Astrocyte of the spinal cord (primary cell): Measurements from ENCODE around the gene SFMBT1.

Source experiments
- DNase-seq: peaks from one replicate; pipeline ENCODE4 v3.0.0; 2011; ENCODE audit warnings: low read depth, low spot score
- H3K4me3 ChIP-seq: 2 replicates; pipeline ENCODE4 v1.5.1; 2011; ENCODE audit warnings: low read depth, mild to moderate bottlenecking, low read length, moderate library complexity
- in situ Hi-C: cut with HindIII; loops from 2 replicates; pipeline ENCODE4 v1.10.0; 2017; ENCODE audit warnings: low sequenced_read_pairs
- TF ChIP-seq, protein P1 (sequence below): IDR thresholded peaks from 2 replicates; pipeline ENCODE4 v1.5.1; 2012; ENCODE audit warnings: low read depth, mild to moderate bottlenecking, low read length, inconsistent platforms

SFMBT1 gene

DNA sequence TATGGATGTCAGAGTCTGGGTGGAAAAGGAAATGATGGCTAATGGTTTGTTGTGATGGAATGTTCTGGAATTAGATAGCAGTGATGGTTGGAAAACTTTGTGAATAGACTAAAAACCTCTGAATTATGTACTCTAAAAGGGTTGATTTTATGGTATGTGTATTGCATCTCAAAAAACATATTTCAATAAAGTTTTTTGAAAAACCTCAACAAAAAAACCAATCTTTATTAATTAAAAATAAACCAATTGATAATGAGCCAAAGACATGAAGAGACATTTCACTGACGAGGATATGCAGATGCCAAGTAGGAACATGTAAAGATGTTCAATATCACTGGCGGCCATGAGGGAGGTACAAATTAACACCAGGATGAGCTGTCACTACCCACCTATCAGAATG is 78.5 kb downstream of the SFMBT1 start:
- no peak for DNase-seq
- in situ Hi-C loops, result no loop called here
- TF ChIP-seq, protein P1, sequence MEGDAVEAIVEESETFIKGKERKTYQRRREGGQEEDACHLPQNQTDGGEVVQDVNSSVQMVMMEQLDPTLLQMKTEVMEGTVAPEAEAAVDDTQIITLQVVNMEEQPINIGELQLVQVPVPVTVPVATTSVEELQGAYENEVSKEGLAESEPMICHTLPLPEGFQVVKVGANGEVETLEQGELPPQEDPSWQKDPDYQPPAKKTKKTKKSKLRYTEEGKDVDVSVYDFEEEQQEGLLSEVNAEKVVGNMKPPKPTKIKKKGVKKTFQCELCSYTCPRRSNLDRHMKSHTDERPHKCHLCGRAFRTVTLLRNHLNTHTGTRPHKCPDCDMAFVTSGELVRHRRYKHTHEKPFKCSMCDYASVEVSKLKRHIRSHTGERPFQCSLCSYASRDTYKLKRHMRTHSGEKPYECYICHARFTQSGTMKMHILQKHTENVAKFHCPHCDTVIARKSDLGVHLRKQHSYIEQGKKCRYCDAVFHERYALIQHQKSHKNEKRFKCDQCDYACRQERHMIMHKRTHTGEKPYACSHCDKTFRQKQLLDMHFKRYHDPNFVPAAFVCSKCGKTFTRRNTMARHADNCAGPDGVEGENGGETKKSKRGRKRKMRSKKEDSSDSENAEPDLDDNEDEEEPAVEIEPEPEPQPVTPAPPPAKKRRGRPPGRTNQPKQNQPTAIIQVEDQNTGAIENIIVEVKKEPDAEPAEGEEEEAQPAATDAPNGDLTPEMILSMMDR, result no peak
- H3K4me3 ChIP-seq, result no peak overlapping the region

DNA sequence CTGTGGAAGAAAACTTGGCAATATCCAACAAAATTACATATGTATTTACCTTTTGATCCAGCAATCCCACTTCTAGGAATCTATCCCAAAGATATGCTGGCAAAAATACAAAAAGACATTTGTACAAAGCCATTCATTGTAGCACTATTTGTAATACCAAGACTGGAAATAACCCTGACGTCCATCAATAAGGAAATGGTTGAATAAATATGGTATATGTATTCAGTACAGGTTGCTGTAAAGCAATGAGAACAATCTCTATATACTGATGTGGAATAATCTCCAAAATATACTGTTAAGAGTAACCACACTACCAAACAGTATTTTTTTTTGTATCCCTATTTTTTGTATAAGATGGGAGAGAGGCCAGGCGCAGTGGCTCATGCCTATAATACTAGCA is 83.7 kb downstream of the SFMBT1 start:
- in situ Hi-C loops, result no loop called here
- TF ChIP-seq, protein P1, result no peak
- no peak for DNase-seq
- H3K4me3 ChIP-seq, result no peak overlapping the region

DNA sequence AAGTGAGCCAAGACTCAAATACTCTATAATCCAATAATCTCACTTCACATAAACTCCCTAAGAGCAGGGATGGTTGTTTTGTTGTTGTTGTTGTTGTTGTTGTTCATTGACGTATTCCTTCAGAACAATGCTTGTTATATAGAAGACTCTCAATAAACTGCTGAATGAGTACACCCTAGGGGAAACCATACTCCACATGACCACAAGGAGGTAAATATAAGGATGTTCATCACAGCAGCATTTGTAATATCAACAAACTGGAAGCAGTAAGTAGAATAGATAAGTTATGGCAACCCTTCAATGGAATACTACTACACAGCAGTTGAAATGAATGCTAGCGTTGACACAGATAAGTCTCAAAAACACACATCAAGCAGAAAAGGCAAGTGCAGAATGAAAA is 86.1 kb downstream of the SFMBT1 start:
- no peak overlapping the region for H3K4me3 ChIP-seq
- in situ Hi-C loops, result no loop called here
- no peak for DNase-seq
- TF ChIP-seq, protein P1, result no peak

DNA sequence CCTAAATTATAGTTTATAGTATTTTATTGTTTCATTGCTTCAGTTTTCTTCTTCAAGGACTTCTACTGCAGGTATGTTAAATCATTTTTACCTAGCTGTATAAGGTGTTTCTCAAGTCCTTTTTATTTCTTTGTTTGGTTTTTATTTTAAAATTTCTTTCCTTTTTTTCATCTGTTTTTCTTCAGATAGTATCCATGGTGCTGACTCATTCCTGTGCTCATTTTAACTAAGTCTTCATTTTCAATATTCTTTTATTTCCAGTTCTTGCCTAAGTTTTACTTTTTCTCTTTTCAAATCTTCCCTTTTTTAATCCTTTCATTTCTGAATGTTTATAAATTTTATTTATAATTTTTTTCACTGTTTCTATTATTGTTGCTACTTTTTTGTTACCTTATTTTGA is 106.3 kb downstream of the SFMBT1 start:
- H3K4me3 ChIP-seq, result no peak overlapping the region
- in situ Hi-C loops, result no loop called here
- no peak for DNase-seq
- TF ChIP-seq, protein P1, result no peak

DNA sequence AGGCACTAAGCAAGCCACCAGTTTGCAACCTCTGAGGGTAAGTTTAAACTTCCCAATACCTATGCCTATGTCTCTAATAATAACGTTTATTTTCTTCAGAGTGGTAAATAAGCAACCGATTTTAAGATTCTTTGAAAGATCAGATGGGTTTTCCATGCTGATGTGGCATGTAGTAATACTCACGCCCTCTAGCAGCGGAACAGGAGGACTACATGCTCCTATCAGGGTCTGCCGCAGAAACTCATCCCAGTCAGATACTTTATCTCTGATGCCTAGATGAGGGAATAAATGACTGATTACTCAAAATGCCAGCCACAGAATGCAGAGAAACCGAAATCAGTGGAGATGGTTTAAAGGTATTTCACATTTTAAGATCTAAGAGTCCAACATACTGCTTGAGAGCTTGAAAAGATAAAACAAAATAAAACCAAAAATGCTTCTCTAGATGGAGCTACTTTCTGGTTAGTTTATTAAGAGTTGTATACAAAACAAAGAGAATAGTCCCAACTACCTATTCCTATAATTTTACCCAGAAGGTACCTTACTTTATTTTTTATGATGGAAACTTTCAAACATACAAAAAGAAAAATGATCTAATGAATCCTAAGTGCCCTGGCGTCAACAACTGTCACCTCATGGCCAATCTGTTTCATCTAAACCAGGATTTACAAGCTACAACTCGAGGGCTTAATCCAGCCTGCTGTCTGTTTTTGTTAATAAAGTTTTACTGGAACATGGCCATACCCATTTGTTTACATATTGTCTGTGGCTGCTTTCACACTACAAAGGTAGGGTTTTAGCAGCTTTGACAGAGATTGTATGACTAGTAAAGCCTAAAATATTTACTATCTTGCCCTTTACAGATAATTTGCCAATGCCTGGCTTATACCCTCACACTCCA is 111.0 kb downstream of the SFMBT1 start:
- TF ChIP-seq, protein P1, result peak; percentile 87
- peak; percentile 58 for DNase-seq
- in situ Hi-C loops, result no loop called here
- H3K4me3 ChIP-seq, result no peak overlapping the region

DNA sequence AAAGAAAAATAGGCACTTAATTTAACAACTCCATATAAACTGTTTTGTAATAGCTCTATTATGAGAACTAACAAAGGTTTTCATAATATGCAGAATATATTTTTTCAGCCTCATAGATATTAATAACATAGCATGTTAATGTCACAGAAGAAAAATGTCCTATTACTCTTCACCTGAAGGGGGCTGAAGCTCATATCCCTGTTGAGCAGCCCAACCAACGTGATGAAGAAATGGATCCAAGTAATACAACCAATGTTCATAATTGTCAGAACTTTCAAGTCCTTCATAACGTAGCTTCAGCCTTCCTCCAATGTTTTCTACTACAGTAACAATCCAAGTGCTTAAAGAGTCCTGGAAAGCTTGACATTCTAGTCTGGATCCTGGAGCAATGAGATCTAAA is 114.0 kb downstream of the SFMBT1 start:
- in situ Hi-C loops, result no loop called here
- no peak overlapping the region for H3K4me3 ChIP-seq
- TF ChIP-seq, protein P1, result no peak
- no peak for DNase-seq
